Inflammatory macrophage treated with lipopolysaccharide for 4 hours (primary cell): ENCODE data around the gene TUBGCP5.

Experiments
- DNase-seq: peaks from one replicate; pipeline ENCODE4 v3.0.0-alpha.2; 2020

Gene TUBGCP5

GRCh38 chr15:22951381-22952280, 87.7 kb downstream of the TUBGCP5 start:
- DNase-seq = no peak

GRCh38 chr15:22951031-22951380, 88.4 kb downstream of the TUBGCP5 start:
- no peak for DNase-seq

- DNase-seq = no peak
These were observed 88.9 kb downstream of the TUBGCP5 start for GRCh38 chr15:22950256-22950990.
